HEK293 (cell line): Measurements from ENCODE around the gene UBE2V1.
"Not testable (repeated sequence)": the region's sequence is repeated elsewhere in the genome, so short reads cannot be mapped to it uniquely, and the experiment has no call there.

ENCODE experiments used
- CTCF ChIA-PET: fragments of 350-600 bp; formaldehyde crosslinking; extraction: SDS; loops from one replicate; lab custom pipeline; 2021; ENCODE audit warnings: antibody characterized with exemption; lab: Yijun Ruan, JAX
- POLR2A ChIA-PET: fragments of 300-600 bp; formaldehyde crosslinking; extraction: SDS; loops from one replicate; lab custom pipeline; 2020; ENCODE audit warnings: antibody characterized with exemption, inconsistent platforms; lab: Yijun Ruan, JAX
- H3K27ac ChIP-seq: fragments of 200-500 bp; sonication (Bioruptor generic); 2 replicates; pipeline ENCODE4 v1.5.1; 2014; ENCODE audit warnings: low read depth, low read length, control low read depth, inconsistent platforms; ENCODE audit errors: extremely low read depth
- H3K36me3 ChIP-seq, 2 experiments: fragments of 200-500 bp in 1 of 2; sonication (Bioruptor generic) in 1 of 2; 1 replicate in 1 of 2; 2 replicates in 1 of 2; pipeline ENCODE4 v1.5.1; 2014 to 2017; ENCODE audit warnings: inconsistent platforms in 2 of 2, low read length in 2 of 2; ENCODE audit not compliant: control insufficient read depth in 2 of 2, insufficient read depth in 1 of 2
- H3K4me1 ChIP-seq: fragments of 200-500 bp; sonication (Bioruptor generic); 2 replicates; pipeline ENCODE4 v1.5.1; 2014; ENCODE audit warnings: mild to moderate bottlenecking, low read length, inconsistent platforms; ENCODE audit not compliant: control insufficient read depth, insufficient read depth
- H3K4me3 ChIP-seq: 2 replicates; pipeline ENCODE4 v1.5.1; 2011; ENCODE audit warnings: low read depth, mild to moderate bottlenecking, control low read depth, low read length, moderate library complexity
- H3K9me3 ChIP-seq: fragments of 200-500 bp; sonication (Bioruptor generic); 2 replicates; pipeline ENCODE4 v1.5.1; 2014; ENCODE audit warnings: low read depth, low read length, inconsistent platforms; ENCODE audit not compliant: control insufficient read depth, insufficient read depth
- BCL11B ChIP-seq: fragments of 450-650 bp; formaldehyde crosslinking; IDR thresholded peaks from 2 replicates; pipeline ENCODE4 v1.5.1; 2016; ENCODE audit warnings: low read depth, missing biosample characterization, missing genetic modification characterization
- BCL6B ChIP-seq: fragments of 450-650 bp; formaldehyde crosslinking; IDR thresholded peaks from 2 replicates; pipeline ENCODE4 v1.5.1; 2017; ENCODE audit warnings: missing biosample characterization, missing genetic modification characterization
- MZF1 ChIP-seq: fragments of 450-650 bp; formaldehyde crosslinking; IDR thresholded peaks from 2 replicates; pipeline ENCODE4 v1.5.1; 2017; ENCODE audit warnings: missing biosample characterization, missing genetic modification characterization, borderline replicate concordance
- ZBTB11 ChIP-seq: fragments of 450-650 bp; formaldehyde crosslinking; conservative IDR thresholded peaks from 2 replicates; pipeline ENCODE4 v1.5.1; 2016; ENCODE audit warnings: low read depth, missing biosample characterization, missing genetic modification characterization
- ZNF121 ChIP-seq: fragments of 450-650 bp; formaldehyde crosslinking; IDR thresholded peaks from 2 replicates; pipeline ENCODE4 v1.5.1; 2016; ENCODE audit warnings: missing biosample characterization, missing genetic modification characterization
- ZNF26 ChIP-seq: fragments of 450-650 bp; formaldehyde crosslinking; IDR thresholded peaks from 2 replicates; pipeline ENCODE4 v1.5.1; 2016; ENCODE audit warnings: missing biosample characterization, missing genetic modification characterization
- ZNF274 ChIP-seq, 2 experiments: fragments of 200-500 bp in 1 of 2; fragments of 450-650 bp in 1 of 2; sonication (Bioruptor generic) in 1 of 2; formaldehyde crosslinking in 1 of 2; IDR thresholded peaks; 2 replicates each; pipeline versions ENCODE4 v1.5.1 to v1.6.1; 2014 to 2016; ENCODE audit warnings: borderline replicate concordance in 1 of 2, inconsistent platforms in 1 of 2, low read length in 1 of 2, missing biosample characterization in 1 of 2, missing genetic modification characterization in 1 of 2
- ZNF302 ChIP-seq: fragments of 450-650 bp; formaldehyde crosslinking; IDR thresholded peaks from 2 replicates; pipeline ENCODE4 v1.5.1; 2016; ENCODE audit warnings: missing biosample characterization, missing genetic modification characterization, low read depth
- ZNF362 ChIP-seq: fragments of 450-650 bp; formaldehyde crosslinking; IDR thresholded peaks from 2 replicates; pipeline ENCODE4 v1.5.1; 2016; ENCODE audit warnings: missing biosample characterization, missing genetic modification characterization
- ZNF433 ChIP-seq: fragments of 450-650 bp; formaldehyde crosslinking; IDR thresholded peaks from 2 replicates; pipeline ENCODE4 v1.5.1; 2016; ENCODE audit warnings: missing biosample characterization, missing genetic modification characterization, low read depth
- ZNF560 ChIP-seq: fragments of 450-650 bp; formaldehyde crosslinking; IDR thresholded peaks from 2 replicates; pipeline ENCODE4 v1.5.1; 2017; ENCODE audit warnings: missing biosample characterization, missing genetic modification characterization, borderline replicate concordance
- ZNF677 ChIP-seq: fragments of 450-650 bp; IDR thresholded peaks from 2 replicates; pipeline ENCODE4 v1.5.0; 2018; ENCODE audit warnings: missing biosample characterization, mild to moderate bottlenecking, missing genetic modification characterization, moderate library complexity

The UBE2V1 gene

GRCh38 chr20:50085146-50085480 lies 27.8 kb downstream of the UBE2V1 start:
- H3K27ac ChIP-seq = no peak overlapping the region
- H3K36me3 ChIP-seq = peaks cover 0 to 58% of the 10 kb centered on the region in 2 experiments; a peak in 2 of 3 replicates
- TF ChIP-seq ZBTB11 = no peak
- no peak for TF ChIP-seq ZNF677 (tag by site-specific recombination)
- no peak for TF ChIP-seq MZF1 (tag by site-specific recombination)
- TF ChIP-seq ZNF433 (tag by site-specific recombination) = no peak
- TF ChIP-seq BCL6B (tag by site-specific recombination) = no peak
- TF ChIP-seq BCL11B (tag by site-specific recombination) = no peak
- no peak for TF ChIP-seq ZNF302 (tag by site-specific recombination)
- no peak for TF ChIP-seq ZNF362 (tag by site-specific recombination)
- no peak for TF ChIP-seq ZNF121 (tag by site-specific recombination)
- TF ChIP-seq, all 188 proteins: peak for 0
- no peaks in the 10 kb centered on the region for H3K9me3 ChIP-seq
- peaks cover 8% of the 10 kb centered on the region for H3K4me1 ChIP-seq
- ChIA-PET POLR2A (no interaction called here), CTCF (interaction anchor here (0.6 to 6.3 kb wide), 18 partner anchors 9 to 574 kb away, joined by 3 to 79 read pairs (median 5); partner anchors contain the start of genes SNAI1 and UBE2V1)
- no peak overlapping the region for H3K4me3 ChIP-seq

GRCh38 chr20:50083034-50083433 lies 29.9 kb downstream of the UBE2V1 start:
- ChIA-PET POLR2A (no interaction called here), CTCF (interaction anchor here (0.6 to 6.3 kb wide), 10 partner anchors 7 to 452 kb away, joined by 3 to 79 read pairs (median 5); partner anchors contain the start of gene SNAI1)
- no peak overlapping the region for H3K27ac ChIP-seq
- no peaks in the 10 kb centered on the region for H3K9me3 ChIP-seq
- peaks cover 0 to 41% of the 10 kb centered on the region in 2 experiments; a peak in 2 of 3 replicates for H3K36me3 ChIP-seq
- H3K4me3 ChIP-seq = no peak overlapping the region
- TF ChIP-seq ZNF560 (tag by site-specific recombination) (no peak), ZNF26 (tag by site-specific recombination) (no peak), ZNF274 (IDR thresholded peaks at IDR 0.05; ENCODE audit: low read length) (no peak), ZNF274 (tag by site-specific recombination; IDR thresholded peaks at IDR 0.05; ENCODE audit: borderline replicate concordance) (no peak)
- H3K4me1 ChIP-seq = peaks cover 8% of the 10 kb centered on the region

- peaks cover 0 to 37% of the 10 kb centered on the region in 2 experiments; a peak in 2 of 3 replicates for H3K36me3 ChIP-seq
- CTCF ChIA-PET = interaction anchor here (5.3 to 6.3 kb wide), 2 partner anchors 11 to 101 kb away, joined by 34 to 79 read pairs; partner anchors contain the start of gene SNAI1
- H3K4me3 ChIP-seq, H3K9me3 ChIP-seq, POLR2A ChIA-PET, H3K27ac ChIP-seq, H3K4me1 ChIP-seq: not testable (repeated sequence)
These were observed 30.9 kb downstream of the UBE2V1 start for GRCh38 chr20:50082056-50082455.
